HG03521 (cell line): ENCODE measurements around the gene DMRT3.
A peak's percentile ranks its signal among the peaks of the same experiment; 100 is the strongest.

Source experiments
- ATAC-seq: cut with Tn5 transposase; IDR thresholded peaks from one replicate; pipeline ENCODE4 v1.9.1; 2021; ENCODE audit warnings: mild to moderate bottlenecking, moderate library complexity; ENCODE audit not compliant: unreplicated experiment

The DMRT3 gene

GRCh38 chr9:970151-970996 is 6.1 kb upstream of the DMRT3 start:
- ATAC-seq = no peak

- ATAC-seq = no peak
Observed at GRCh38 chr9:971901-972500, 4.5 kb upstream of the DMRT3 start.

DNA sequence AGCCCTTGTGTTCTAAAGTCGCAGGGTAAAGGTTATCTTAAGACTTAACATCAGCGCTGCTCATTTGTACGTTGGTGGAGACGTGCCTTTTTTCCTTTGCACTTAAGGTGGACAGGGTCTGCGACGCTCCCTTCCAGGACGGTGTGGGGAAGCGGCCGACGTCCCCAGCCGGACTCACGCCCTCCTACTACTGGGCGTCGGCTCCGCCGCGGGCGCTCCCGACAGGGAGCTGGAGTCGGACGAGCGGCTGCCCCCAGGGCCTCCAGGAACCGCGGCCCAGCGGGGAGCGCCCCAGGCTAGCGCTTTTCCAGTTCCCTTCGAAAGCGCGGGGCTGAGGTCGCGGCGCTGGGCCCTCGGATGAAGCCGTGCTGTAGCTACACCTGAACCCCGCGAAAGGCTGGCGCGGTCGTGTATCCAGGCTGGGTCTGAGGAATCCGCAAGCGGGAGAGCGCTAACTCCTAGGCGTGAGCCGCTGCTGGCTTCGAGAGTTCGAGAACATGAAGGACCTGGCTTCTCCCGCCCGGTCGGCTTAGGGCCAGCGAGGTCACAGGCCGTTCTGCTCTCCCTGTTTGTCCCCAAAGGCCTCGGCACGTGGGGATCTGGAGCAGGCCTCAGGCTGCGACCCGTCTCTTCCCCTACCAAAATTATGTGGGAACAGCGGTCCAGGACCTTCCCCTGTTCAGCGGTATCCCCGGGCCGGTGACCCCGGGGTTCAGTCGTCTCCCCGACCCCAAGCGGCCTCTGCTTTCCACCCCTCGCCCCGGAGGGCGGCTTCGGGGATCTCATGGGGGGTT is 3.8 kb upstream of the DMRT3 start:
- ATAC-seq = no peak

GRCh38 chr9:973295-973834 is 3.1 kb upstream of the DMRT3 start:
- ATAC-seq = no peak

GRCh38 chr9:974031-974995 is 2.1 kb upstream of the DMRT3 start:
- no peak for ATAC-seq

- ATAC-seq = no peak
Observed at GRCh38 chr9:974996-975739, 1.3 kb upstream of the DMRT3 start.

DNA sequence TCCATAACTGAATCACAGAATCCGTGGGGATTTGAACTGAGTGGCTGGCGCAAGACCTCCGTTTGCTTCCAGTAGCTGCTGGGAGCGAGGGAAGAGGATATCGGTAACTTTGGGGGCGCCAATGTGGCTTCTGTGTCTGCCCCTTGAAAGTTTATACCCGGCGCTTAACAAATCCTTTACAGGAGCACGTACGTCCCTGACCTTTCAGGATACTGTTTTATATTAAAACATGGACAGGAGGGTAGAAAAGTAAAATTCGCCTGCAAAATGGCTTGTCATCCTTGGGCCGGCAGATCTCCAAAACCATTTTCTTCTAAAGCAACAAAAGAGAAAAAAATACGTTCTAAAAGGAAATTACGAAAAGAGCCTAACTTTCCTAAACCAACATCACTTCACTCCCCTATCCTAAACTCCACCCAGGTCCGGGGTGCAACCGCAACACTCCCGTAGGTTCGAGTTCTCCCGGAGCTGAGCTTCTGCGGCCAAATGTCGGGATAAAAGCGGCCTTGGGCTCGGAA is 656 bp upstream of the DMRT3 start:
- no peak for ATAC-seq

DNA sequence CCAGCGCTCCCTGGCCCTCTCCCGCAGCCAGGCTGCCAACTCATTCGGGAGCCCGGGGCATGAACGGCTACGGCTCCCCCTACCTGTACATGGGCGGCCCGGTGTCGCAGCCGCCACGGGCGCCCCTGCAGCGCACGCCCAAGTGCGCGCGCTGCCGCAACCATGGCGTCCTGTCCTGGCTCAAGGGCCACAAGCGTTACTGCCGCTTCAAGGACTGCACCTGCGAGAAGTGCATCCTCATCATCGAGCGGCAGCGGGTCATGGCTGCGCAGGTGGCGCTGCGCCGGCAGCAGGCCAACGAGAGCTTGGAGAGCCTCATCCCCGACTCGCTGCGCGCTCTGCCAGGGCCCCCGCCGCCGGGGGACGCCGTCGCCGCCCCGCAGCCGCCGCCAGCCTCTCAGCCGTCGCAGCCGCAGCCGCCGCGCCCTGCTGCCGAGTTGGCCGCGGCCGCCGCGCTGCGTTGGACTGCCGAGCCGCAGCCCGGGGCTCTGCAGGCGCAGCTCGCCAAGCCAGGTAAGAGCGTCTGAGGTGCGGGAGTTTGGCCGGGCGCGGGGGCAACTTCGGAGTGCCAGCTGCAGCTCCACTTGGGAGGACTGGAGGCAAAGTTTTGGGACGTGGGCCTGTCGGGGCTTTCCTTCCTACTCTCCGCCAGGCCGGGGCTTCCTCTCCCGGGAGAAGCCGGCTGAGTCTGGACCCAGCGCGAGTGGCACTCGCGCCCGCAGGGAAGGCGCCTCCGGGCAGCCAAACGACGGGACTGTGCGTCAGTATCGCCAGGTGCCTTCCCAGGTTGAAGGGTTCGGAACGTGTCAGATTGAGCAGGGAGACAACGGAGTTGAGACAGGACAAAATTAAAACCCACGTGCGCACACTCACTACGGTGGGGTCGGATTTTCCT is 735 bp downstream of the DMRT3 start:
- ATAC-seq = no peak

GRCh38 chr9:977838-978830 is 1.7 kb downstream of the DMRT3 start:
- ATAC-seq = no peak

- no peak for ATAC-seq
Observed at GRCh38 chr9:979983-980382, 3.5 kb downstream of the DMRT3 start.

DNA sequence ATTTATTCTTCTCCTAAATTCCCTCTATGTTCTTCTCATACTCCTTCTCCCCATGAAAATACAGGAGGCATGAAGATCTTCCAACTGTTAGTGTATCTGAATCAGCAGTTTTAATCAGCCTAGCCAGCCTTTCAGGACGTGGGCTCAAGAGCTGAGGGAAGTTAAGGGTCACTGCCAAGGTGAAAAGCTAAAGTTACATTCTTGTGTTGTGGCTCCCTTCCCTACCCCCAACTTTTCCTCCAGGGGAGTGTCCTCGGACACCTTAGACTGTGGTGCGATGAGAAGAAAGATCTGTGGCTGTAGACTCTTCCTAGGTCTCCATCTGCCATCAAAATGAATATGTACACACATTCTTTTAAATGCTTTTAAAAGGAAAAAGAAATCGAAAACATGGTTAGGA is 4.2 kb downstream of the DMRT3 start:
- ATAC-seq = no peak

DNA sequence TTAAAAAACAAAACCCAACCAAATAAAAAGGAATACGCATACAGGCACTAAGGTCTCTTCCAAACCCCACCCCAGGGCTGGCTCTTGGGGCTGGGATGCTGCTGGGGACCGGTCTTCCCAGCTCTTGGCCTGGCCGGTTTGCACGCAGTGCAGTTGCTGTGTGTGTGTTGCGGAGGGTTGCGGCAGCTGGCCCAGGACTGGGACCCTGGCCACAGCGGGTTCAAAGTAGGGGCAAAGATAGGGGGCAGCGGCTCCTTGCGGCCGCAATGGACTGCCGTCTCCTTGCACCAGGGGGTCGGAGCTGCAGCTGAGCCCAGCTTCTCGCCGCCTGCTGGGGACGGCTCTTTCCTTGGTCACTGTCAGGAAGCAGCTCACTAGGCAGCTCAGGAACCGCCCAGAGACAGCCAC is 5.0 kb downstream of the DMRT3 start:
- ATAC-seq = no peak

DNA sequence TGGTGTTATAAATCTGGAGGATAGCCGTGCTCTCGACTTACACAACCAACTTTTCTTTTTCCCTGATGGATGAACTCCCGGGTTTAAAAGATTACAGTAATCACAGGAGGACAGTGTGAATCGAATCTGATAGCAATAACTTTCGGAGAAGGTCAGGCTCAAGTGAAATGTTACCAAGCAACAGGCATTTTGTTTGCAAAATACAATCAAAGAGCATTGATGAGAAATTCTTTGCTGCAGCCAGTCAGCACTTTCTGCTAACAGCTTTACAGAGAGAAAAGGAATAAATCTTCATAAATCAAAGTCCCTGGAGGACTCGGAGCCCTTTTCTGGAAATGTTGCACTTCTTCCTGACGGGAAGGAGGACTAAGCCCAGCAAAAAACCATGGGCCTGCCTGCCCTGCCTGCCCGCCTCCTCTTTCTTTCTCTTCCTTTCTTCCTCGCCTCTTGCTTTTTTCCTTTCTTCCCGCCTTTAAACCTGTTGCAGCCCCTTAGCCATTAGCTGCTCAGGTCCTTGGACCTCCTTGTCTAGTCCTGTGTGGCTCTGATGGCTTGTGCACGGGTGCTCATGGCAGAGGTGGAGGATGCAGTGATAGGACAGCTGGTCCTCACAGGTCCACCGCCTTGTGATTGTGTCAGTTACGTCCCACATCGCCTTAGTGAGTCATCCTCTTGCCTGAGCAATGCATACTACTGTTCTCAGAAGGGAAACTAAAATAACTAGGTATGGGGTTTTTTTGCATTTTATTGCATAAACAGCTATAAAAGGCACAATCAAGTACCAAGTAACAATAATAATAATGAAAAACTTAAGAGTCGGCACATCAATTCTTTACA is 6.2 kb downstream of the DMRT3 start:
- no peak for ATAC-seq

GRCh38 chr9:994005-994404 is 17.6 kb downstream of the DMRT3 start:
- ATAC-seq = peak; percentile 52

GRCh38 chr9:995192-995591 is 18.7 kb downstream of the DMRT3 start:
- ATAC-seq = no peak

DNA sequence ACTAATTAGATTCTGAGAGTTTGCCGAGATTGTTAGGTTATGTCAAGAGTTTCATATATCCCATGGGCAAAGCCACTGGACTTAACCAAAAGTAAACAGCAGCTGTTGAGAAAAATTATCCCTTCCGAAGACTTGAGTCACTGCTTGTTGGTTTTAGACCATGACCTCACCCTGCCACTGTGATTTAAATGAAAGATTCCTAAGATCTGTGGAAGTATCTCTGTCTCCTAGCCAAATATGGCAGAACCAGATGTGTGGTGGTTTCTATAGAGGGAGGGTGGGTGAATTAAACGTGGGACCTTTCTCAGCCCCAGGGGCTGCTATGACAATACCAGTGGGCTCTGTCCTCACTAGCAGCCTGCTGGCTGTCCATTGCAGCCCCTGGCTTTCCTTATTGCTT is 19.3 kb downstream of the DMRT3 start:
- ATAC-seq = no peak
